Tibial artery (tissue), 4 donors: ENCODE measurements around the gene SLC13A4.
"Not testable (repeated sequence)": the region's sequence is repeated elsewhere in the genome, so short reads cannot be mapped to it uniquely, and the experiment has no call there.

ENCODE experiments used
- DNase-seq, 2 donors: peaks; one replicate each; pipeline ENCODE4 v3.0.0-alpha.2; 2019
- H3K27ac ChIP-seq, 2 donors: fragments of 200-600 bp; sonication (generic) in 1 of 2; 1 replicate in 1 of 2; 2 replicates in 1 of 2; pipeline ENCODE4 v1.5.1; 2018 to 2019; ENCODE audit warnings: mild to moderate bottlenecking in 1 of 2
- H3K27me3 ChIP-seq, 2 donors: fragments of 200-600 bp; sonication (generic) in 1 of 2; one replicate each; pipeline versions ENCODE4 v1.5.1 to v1.6.0; 2016 to 2019
- H3K36me3 ChIP-seq, 3 donors: fragments of 200-600 bp; sonication (generic) in 2 of 3; one replicate each; pipeline ENCODE4 v1.5.1; 2016 to 2019; ENCODE audit warnings: mild to moderate bottlenecking in 2 of 3
- H3K4me1 ChIP-seq, 4 donors: fragments of 200-600 bp; sonication (generic) in 2 of 4; 1 replicate in 3 of 4; 2 replicates in 1 of 4; pipeline ENCODE4 v1.5.1; 2016 to 2019
- H3K4me3 ChIP-seq, 2 donors: fragments of 200-600 bp; sonication (generic) in 1 of 2; 1 replicate in 1 of 2; 2 replicates in 1 of 2; pipeline ENCODE4 v1.5.1; 2018 to 2019; ENCODE audit warnings: mild to moderate bottlenecking in 2 of 2
- H3K9me3 ChIP-seq, 3 donors: fragments of 200-600 bp; sonication (generic) in 1 of 3; one replicate each; pipeline ENCODE4 v1.5.1; 2016 to 2019
- intact Hi-C: fragments of 100-400 bp; cut with DNase I; formaldehyde crosslinking; loops from one replicate; pipeline ENCODE4 v1.15.0; 2023; ENCODE audit warnings: low total_unique reads
- TF ChIP-seq, protein P1 (sequence below), 2 experiments: fragments of 200-600 bp in 1 of 2; fragments of 450-650 bp in 1 of 2; IDR thresholded peaks; one replicate each; pipeline ENCODE4 v1.5.1; 2017 to 2019; ENCODE audit warnings: antibody characterized with exemption in 2 of 2, mild to moderate bottlenecking in 1 of 2, moderate library complexity in 1 of 2

Gene SLC13A4, protein sequence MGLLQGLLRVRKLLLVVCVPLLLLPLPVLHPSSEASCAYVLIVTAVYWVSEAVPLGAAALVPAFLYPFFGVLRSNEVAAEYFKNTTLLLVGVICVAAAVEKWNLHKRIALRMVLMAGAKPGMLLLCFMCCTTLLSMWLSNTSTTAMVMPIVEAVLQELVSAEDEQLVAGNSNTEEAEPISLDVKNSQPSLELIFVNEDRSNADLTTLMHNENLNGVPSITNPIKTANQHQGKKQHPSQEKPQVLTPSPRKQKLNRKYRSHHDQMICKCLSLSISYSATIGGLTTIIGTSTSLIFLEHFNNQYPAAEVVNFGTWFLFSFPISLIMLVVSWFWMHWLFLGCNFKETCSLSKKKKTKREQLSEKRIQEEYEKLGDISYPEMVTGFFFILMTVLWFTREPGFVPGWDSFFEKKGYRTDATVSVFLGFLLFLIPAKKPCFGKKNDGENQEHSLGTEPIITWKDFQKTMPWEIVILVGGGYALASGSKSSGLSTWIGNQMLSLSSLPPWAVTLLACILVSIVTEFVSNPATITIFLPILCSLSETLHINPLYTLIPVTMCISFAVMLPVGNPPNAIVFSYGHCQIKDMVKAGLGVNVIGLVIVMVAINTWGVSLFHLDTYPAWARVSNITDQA

DNA sequence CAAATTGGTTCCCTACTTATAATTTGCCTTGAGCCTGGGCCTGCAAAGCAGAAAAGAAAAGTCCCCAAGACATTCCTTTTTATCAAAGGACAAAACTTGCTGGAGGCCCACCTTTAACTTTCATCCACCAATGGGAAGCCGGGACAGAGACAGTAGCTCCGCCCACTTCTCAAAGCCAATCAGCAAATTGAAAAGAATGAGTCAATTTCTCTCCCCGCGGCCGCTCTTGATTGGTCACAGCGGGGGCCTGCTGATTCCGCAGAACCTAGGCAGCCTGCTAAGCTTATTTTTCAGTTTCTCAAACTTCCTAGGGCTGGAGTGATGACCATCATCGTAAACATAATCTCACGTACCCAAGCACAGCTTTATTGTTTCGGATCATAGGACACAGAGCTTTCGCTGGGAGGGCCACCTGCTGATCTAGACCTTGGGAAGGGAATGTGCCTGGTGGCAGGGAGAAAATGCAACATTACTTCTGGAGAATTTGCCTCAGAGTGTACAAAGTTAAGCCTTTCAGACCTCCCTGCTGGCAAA lies at the start of gene SLC13A4:
TSS of gene SLC13A4 (minus strand) at position 51 of the 534 bp plus-strand sequence. CDS start 690 bp downstream, outside the sequence.
- H3K4me3 ChIP-seq = no peak within 1 kb of the TSS
- DNase-seq = no peak
- peaks cover under 1 to 9% (median 2%) of the 10 kb centered on the region in 3 donors for H3K36me3 ChIP-seq
- intact Hi-C loops = no loop called here
- TF ChIP-seq, protein P1, sequence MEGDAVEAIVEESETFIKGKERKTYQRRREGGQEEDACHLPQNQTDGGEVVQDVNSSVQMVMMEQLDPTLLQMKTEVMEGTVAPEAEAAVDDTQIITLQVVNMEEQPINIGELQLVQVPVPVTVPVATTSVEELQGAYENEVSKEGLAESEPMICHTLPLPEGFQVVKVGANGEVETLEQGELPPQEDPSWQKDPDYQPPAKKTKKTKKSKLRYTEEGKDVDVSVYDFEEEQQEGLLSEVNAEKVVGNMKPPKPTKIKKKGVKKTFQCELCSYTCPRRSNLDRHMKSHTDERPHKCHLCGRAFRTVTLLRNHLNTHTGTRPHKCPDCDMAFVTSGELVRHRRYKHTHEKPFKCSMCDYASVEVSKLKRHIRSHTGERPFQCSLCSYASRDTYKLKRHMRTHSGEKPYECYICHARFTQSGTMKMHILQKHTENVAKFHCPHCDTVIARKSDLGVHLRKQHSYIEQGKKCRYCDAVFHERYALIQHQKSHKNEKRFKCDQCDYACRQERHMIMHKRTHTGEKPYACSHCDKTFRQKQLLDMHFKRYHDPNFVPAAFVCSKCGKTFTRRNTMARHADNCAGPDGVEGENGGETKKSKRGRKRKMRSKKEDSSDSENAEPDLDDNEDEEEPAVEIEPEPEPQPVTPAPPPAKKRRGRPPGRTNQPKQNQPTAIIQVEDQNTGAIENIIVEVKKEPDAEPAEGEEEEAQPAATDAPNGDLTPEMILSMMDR (IDR thresholded peaks at IDR 0.05) = no peak
- H3K27me3 ChIP-seq = no peaks in the 10 kb centered on the region
- no peaks in the 10 kb centered on the region for H3K9me3 ChIP-seq
- H3K4me1 ChIP-seq = peaks cover 0 to 5% (median 0%) of the 10 kb centered on the region in 4 donors
- no peak within 1 kb of the TSS for H3K27ac ChIP-seq

DNA sequence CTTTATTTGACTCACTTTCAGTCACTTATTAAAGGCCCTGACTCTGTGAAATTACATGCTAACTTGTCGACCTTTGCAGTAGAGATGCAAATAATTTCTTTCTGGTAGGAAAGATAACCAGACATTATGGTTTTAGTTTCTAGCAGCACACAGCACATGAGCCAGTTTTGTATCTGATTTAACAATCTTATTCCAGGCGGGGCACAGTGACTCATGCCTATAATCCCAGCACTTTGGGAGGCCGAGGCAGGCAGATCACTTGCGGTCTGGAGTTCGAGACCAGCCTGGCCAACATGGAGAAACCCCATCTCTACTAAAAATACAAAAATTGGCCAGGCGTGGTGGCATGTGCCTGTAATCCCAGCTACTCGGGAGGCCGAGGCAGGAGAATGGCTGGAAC lies 47.9 kb upstream of the SLC13A4 start:
- H3K36me3 ChIP-seq, H3K9me3 ChIP-seq, H3K27me3 ChIP-seq, H3K4me1 ChIP-seq, intact Hi-C loops, DNase-seq, H3K4me3 ChIP-seq, H3K27ac ChIP-seq: not testable (repeated sequence)

DNA sequence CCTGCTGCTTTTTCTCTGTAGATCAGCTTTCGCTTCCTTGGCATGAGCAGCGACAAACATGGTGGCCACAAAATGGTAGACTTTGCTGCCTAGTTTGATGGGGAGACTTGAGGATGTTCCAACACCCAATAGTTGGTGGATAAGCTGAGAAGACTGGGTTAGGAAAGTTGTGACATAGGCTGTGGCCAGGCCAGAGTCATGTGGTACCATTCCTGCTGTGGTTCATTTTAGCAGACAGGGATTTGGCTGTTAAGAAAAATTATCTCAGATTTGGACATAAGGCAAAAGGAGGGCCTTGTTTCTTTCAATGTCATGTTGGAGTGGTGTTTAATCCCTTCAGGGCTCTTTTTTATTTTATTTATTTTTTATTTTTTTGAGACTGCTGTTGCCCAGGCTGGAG lies 47.2 kb upstream of the SLC13A4 start:
- intact Hi-C loops = no loop called here
- DNase-seq = no peak
- no peak overlapping the region for H3K27ac ChIP-seq
- no peak overlapping the region for H3K4me3 ChIP-seq
- no peaks in the 10 kb centered on the region for H3K27me3 ChIP-seq
- H3K36me3 ChIP-seq = no peaks in the 10 kb centered on the region
- peaks cover 0 to 8% (median 0%) of the 10 kb centered on the region in 3 donors for H3K9me3 ChIP-seq
- no peaks in the 10 kb centered on the region for H3K4me1 ChIP-seq
- TF ChIP-seq, protein P1 (IDR thresholded peaks at IDR 0.05) = no peak

DNA sequence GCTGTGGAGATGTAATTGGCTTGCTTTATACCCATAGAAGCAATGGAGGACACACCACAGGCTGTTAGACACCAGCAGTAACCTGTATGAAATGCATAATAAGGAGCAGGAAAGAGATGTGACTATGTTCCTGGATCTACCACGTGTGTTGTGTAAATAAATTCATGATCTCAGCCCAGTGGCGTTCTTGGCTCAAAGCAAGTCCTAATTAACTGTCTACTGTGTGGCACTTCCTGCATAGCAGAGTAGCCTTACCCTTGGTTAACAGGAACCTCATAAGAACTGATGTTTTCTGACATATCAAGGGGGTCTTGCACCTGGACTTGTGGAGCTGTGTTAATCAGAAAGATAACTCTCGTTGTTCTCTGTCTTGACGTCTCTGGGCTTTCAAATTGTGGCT lies 46.3 kb upstream of the SLC13A4 start:
- Histone ChIP-seq H3K4me1 (peaks cover 0 to 2% (median 0%) of the 10 kb centered on the region in 4 donors), H3K9me3 (peaks cover 0 to 8% (median 0%) of the 10 kb centered on the region in 3 donors), H3K4me3 (no peak overlapping the region), H3K27me3 (no peaks in the 10 kb centered on the region), H3K27ac (no peak overlapping the region), H3K36me3 (no peaks in the 10 kb centered on the region)
- intact Hi-C loops = no loop called here
- TF ChIP-seq, protein P1 (IDR thresholded peaks at IDR 0.05) = no peak
- DNase-seq = no peak

DNA sequence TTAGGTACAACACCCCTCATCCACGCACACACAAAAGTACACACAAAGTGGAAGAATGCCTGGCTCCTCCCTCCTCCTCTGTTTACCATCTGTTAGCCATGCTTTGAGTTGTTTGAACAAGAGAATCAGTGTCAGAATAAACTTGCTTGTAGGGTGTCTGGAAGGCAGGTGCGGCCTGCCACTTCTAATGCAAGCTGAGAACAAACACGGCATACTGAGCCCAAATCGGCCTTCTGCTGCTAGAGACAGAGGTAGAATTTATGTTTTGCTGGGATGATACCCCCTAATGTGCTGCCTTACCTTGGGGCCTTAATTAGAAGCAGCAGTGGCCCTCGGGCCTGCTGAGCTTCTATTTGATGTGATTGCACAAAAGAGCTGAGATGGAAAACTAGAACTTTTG lies 45.5 kb upstream of the SLC13A4 start:
- intact Hi-C loops = no loop called here
- DNase-seq = no peak

More for the DNA sequence above, 45.5 kb upstream of the SLC13A4 start:
- Histone ChIP-seq H3K4me1 (peaks cover 0 to 5% (median 0%) of the 10 kb centered on the region in 4 donors), H3K4me3 (no peak overlapping the region), H3K36me3 (no peaks in the 10 kb centered on the region), H3K27me3 (no peaks in the 10 kb centered on the region), H3K9me3 (peaks cover 0 to 8% (median 0%) of the 10 kb centered on the region in 3 donors), H3K27ac (no peak overlapping the region)
- TF ChIP-seq, protein P1 (IDR thresholded peaks at IDR 0.05) = no peak
